IPS-18a (cell line): ENCODE results near the gene LPCAT4.

Source experiments
- H3K27ac ChIP-seq: one replicate; pipeline ENCODE4 v1.5.1; 2013; ENCODE audit warnings: low read length
- H3K27me3 ChIP-seq: one replicate; pipeline ENCODE4 v1.6.1; 2013; ENCODE audit warnings: mild to moderate bottlenecking, low read length; ENCODE audit not compliant: control insufficient read depth, insufficient read depth
- H3K36me3 ChIP-seq: one replicate; pipeline ENCODE4 v1.6.1; 2013; ENCODE audit warnings: low read depth, low read length; ENCODE audit not compliant: control insufficient read depth
- H3K4me1 ChIP-seq: one replicate; pipeline ENCODE4 v1.6.1; 2013; ENCODE audit warnings: low read depth, low read length; ENCODE audit not compliant: control insufficient read depth
- H3K4me3 ChIP-seq: one replicate; pipeline ENCODE4 v1.5.1; 2013; ENCODE audit warnings: low read length
- H3K9ac ChIP-seq: one replicate; pipeline ENCODE4 v1.6.1; 2013; ENCODE audit warnings: mild to moderate bottlenecking, low read length, moderate library complexity
- H3K9me3 ChIP-seq: one replicate; pipeline ENCODE4 v1.6.1; 2013; ENCODE audit warnings: low read depth, low read length; ENCODE audit not compliant: control insufficient read depth

The LPCAT4 gene

GRCh38 chr15:34311563-34311962, 55.4 kb downstream of the LPCAT4 start:
- H3K4me3 ChIP-seq: no peak overlapping the region
- no peak overlapping the region for H3K9ac ChIP-seq
- H3K36me3 ChIP-seq: no peaks in the 10 kb centered on the region
- H3K4me1 ChIP-seq: no peaks in the 10 kb centered on the region
- H3K27me3 ChIP-seq: no peaks in the 10 kb centered on the region
- H3K27ac ChIP-seq: no peak overlapping the region
- H3K9me3 ChIP-seq: no peaks in the 10 kb centered on the region
